ENCODE results near the gene CUEDC2.
A peak's percentile ranks its signal among the peaks of the same experiment; 100 is the strongest.

The CUEDC2 gene

DNA sequence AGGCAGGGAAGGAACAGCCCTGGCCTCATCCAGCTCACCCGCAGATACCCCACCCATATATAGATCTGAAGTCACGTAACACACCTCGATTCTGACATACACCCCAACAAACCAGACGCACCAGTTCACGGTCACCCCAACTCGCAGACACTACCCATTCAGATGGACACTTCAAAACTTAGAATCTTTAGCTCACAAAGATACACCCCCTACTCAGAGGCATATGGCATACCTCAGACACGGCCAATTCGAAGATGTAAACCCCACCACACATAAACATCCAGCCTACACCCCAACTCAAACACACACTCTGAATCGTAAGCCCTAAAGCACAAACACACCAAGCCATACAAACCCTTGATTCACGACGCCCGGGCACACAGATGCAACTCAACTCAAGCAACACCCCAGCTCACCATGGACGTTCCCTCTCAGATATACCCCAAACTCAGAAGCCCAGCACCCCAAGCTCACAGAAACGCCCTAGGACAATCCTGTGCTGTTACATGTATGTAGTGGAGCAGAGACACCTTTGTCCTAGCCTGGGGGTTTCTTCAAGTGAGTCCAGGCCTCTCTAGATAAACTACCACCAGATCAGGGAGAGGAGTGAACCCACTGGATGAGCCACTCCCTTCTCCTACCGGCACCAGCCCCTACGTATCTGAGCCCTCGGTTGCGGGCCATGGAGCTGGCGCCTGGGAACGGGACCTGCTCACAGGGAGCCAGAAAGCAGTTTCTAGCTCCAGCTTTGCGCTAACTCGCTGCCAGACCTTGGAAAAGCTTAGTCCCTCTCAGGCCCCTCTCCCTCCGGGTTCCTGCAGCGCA, 22.6 kb downstream of the CUEDC2 start (continued):
- TF ChIP-seq ZBTB6 (tag by site-specific recombination; IDR thresholded peaks at IDR 0.05) (0 out of 2 replicates have a peak, but pooled peaks have one; percentile 31), ZNF302 (tag by site-specific recombination; IDR thresholded peaks at IDR 0.05; ENCODE audit: low read depth) (no peak), ZNF404 (tag by site-specific recombination; IDR thresholded peaks at IDR 0.05) (no peak), ZNF423 (tag by site-specific recombination; IDR thresholded peaks at IDR 0.05) (no peak), OVOL3 (tag by site-specific recombination; IDR thresholded peaks at IDR 0.05) (no peak), ZBTB17 (tag by site-specific recombination; IDR thresholded peaks at IDR 0.05) (no peak), ZNF624 (tag by site-specific recombination; IDR thresholded peaks at IDR 0.05) (no peak)

DNA sequence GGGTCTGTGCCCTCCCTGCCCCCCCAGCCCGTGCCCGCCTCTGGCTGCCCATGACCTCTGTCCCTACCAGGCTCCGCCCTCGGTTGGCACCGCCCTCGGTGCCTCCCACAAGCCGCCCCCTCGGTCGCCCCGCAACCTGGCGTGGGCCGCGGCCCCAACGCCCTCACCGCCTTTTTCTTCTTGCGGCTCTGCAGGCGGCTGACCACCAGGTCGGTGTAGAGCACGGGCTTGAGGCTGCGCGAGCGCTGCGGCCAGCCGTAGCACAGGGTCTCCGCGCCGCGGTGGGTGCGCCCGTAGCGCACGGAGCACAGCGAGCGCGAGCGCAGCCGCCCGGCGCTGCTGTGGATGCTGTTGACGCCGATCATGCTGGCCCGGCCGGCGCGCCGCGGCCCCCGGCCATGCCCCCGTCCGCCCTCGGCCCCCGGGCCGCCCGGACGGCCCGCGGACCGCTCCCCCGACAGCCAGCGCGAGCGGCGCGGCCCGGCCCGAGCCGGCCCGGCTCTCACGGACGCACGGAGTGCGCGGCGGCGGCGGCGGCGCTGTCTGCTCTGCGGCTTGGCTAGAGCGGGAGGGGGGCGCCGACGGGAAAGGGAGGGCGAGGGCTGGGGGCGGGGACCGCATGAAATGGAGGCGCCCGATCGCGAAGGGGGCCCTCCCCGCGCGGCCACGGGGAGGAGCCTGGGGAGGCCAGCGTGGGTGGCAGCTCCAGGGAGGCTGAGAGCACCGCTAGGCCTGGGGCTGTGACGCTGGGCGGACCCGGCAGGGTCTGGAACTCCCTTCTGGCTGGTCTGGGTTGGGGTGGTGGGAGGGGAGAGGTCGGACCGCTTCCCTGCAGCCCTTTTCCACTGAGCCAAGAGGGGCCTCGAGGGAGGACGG, 23.4 kb downstream of the CUEDC2 start:
- ChIA-PET CTCF (interaction anchor here (0.6 to 4.5 kb wide), 3 partner anchors 7 to 13 kb away, joined by 3 to 28 read pairs (median 4); partner anchors contain the start of gene NFKB2), POLR2A (interaction anchor here (1.0 to 1.3 kb wide), 2 partner anchors 10 to 12 kb away, joined by 3 to 4 read pairs; no protein-coding TSS in a partner anchor)
- Histone ChIP-seq H3K4me1 (ENCODE audit: control insufficient read depth, insufficient read depth, low read length) (no peaks in the 10 kb centered on the region; the same call in 1 of the 2 replicates), H3K27ac (ENCODE audit: extremely low read depth, low read depth, low read length) (no peak overlapping the region), H3K9me3 (ENCODE audit: control insufficient read depth, insufficient read depth, low read depth, low read length) (no peaks in the 10 kb centered on the region), H3K36me3 (ENCODE audit: control insufficient read depth in 2 of 2, insufficient read depth in 1 of 2, low read length in 2 of 2) (no peaks in the 10 kb centered on the region), H3K4me3 (ENCODE audit: low read depth, low read length) (peak overlapping the region; percentile 28)
- peak; percentile 89 for TF ChIP-seq GLIS2 (tag by site-specific recombination; IDR thresholded peaks at IDR 0.05)
- TF ChIP-seq GLIS1 (tag by site-specific recombination; IDR thresholded peaks at IDR 0.05), result peak; percentile 92
- TF ChIP-seq, protein P1, sequence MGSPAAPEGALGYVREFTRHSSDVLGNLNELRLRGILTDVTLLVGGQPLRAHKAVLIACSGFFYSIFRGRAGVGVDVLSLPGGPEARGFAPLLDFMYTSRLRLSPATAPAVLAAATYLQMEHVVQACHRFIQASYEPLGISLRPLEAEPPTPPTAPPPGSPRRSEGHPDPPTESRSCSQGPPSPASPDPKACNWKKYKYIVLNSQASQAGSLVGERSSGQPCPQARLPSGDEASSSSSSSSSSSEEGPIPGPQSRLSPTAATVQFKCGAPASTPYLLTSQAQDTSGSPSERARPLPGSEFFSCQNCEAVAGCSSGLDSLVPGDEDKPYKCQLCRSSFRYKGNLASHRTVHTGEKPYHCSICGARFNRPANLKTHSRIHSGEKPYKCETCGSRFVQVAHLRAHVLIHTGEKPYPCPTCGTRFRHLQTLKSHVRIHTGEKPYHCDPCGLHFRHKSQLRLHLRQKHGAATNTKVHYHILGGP (tag by site-specific recombination; IDR thresholded peaks at IDR 0.05), result no peak
- peak; percentile 59 for TF ChIP-seq ZNF398 (tag by site-specific recombination; IDR thresholded peaks at IDR 0.05)
- TF ChIP-seq PRDM10 (tag by site-specific recombination; IDR thresholded peaks at IDR 0.05), result peak; percentile 37; the same call in 1 of the 2 replicates
- peak; percentile 70 for TF ChIP-seq SP2 (tag by site-specific recombination; IDR thresholded peaks at IDR 0.05)
- TF ChIP-seq ZBTB48 (tag by site-specific recombination; IDR thresholded peaks at IDR 0.05), result 0 out of 2 replicates have a peak, but pooled peaks have one; percentile 11
- TF ChIP-seq KLF1 (tag by site-specific recombination; IDR thresholded peaks at IDR 0.05), result peak; percentile 76
- peak; percentile 94 for TF ChIP-seq SP3 (tag by site-specific recombination; IDR thresholded peaks at IDR 0.05)
- peak; percentile 43; the same call in 1 of the 2 replicates for TF ChIP-seq ZBTB8A (tag by site-specific recombination; IDR thresholded peaks at IDR 0.05)
- peak; percentile 50 for TF ChIP-seq WT1 (tag by site-specific recombination; IDR thresholded peaks at IDR 0.05)
- peak; percentile 29; the same call in 1 of the 2 replicates for TF ChIP-seq ZNF561 (tag by site-specific recombination; IDR thresholded peaks at IDR 0.05; ENCODE audit: borderline replicate concordance)
- TF ChIP-seq KLF17 (tag by site-specific recombination; IDR thresholded peaks at IDR 0.05), result 0 out of 2 replicates have a peak, but pooled peaks have one; percentile 14
- no peak for TF ChIP-seq ZNF549 (tag by site-specific recombination; IDR thresholded peaks at IDR 0.05)
- no peak for TF ChIP-seq PRDM1 (tag by site-specific recombination; IDR thresholded peaks at IDR 0.05)
- TF ChIP-seq, protein P2, sequence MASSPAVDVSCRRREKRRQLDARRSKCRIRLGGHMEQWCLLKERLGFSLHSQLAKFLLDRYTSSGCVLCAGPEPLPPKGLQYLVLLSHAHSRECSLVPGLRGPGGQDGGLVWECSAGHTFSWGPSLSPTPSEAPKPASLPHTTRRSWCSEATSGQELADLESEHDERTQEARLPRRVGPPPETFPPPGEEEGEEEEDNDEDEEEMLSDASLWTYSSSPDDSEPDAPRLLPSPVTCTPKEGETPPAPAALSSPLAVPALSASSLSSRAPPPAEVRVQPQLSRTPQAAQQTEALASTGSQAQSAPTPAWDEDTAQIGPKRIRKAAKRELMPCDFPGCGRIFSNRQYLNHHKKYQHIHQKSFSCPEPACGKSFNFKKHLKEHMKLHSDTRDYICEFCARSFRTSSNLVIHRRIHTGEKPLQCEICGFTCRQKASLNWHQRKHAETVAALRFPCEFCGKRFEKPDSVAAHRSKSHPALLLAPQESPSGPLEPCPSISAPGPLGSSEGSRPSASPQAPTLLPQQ (tag by site-specific recombination; IDR thresholded peaks at IDR 0.05), result 0 out of 2 replicates have a peak, but pooled peaks have one; percentile 20
